HG03457 (cell line): ENCODE data around the gene HPN.
"Not testable (repeated sequence)": the region's sequence is repeated elsewhere in the genome, so short reads cannot be mapped to it uniquely, and the experiment has no call there.

Experiments
- ATAC-seq: cut with Tn5 transposase; IDR thresholded peaks from one replicate; pipeline ENCODE4 v1.9.1; 2021; ENCODE audit warnings: moderate number of reproducible peaks; ENCODE audit not compliant: unreplicated experiment

The HPN gene

DNA sequence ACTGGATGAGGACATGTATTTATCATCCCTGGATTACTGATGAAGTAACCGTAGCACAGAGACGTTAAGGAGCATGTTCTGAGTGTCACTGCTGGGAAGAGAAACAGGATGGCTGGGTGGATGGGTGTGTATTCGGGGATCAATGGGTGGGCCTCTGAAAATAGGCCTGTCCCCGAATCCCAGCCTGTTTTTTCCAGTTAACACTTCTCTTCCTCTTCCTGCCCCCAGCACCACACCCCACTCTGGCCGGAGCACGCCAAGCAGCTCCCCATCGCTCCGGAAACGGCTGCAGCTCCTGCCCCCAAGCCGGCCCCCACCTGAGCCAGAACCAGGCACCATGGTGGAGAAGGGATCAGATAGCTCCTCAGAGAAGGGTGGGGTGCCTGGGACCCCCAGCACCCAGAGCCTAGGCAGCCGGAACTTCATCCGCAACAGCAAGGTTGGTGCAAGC, 32.6 kb upstream of the HPN start:
- no peak for ATAC-seq

DNA sequence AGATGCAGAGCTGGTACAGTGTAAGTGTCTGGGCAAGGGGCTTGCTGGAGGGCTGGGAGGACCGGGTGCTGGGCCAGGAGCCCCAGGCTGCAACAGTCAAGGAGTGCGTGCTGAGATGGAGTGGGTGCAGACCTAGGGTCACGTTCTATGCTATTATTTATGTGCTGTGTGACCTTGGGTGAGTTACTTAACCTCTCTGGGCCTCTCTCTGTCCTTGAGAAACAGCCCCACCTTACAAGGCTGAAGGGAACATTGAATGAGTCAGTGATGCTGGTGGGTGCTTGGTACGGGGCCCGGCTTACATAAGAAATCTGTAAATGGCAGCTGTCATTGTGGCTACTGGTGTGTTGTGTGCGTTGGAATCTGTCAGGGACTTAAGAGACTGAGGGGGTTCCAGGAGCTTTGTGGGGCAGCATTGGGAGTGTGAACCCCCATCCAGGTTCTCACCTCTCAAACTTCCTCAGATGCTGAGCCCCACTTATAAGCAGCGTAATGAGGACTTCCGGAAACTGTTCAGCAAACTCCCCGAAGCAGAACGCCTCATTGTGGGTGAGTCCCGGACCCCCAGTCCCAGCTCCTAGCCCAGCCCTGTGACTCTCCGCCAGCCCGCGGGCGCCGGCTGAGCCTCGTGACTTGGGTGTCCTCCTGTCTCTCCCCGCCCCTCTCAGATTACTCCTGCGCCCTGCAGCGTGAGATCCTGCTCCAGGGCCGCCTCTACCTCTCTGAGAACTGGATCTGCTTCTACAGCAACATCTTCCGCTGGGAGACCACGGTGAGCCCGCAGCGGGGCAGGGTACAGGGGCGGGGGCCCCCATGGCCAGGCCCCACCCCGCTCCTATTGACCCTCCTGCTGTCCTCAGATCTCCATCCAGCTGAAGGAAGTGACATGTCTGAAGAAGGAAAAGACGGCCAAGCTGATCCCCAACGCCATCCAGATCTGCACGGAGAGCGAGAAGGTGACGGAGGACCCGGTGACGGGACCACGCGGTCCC, 31.8 kb upstream of the HPN start:
- no peak for ATAC-seq

DNA sequence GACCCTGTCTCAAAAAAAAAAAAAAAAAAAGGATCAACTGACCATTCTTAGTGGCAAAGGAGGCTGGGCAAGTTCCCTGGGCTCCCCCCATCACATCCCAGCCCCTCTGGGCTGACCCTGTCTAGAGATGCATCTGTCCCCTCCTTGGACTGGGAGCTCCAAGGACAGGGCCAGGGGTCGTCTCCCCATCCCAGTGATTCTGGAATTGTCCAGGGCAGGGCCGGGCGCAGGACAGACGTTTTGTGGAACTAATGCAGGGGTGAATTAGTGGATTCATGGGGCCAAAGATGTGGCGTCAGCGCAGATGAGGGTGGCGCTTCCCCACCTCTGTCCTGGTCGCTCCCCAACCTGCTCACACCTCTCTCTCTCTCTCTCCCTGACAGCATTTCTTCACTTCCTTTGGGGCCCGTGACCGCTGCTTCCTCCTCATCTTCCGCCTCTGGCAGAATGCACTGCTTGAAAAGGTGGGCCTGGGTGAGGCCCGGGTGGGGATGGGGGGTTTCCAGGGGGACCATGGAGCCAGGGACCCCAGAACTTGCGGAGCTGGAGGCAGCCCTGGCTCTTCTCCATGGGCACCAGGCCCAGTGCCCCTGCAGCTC, 30.3 kb upstream of the HPN start:
- ATAC-seq: no peak

DNA sequence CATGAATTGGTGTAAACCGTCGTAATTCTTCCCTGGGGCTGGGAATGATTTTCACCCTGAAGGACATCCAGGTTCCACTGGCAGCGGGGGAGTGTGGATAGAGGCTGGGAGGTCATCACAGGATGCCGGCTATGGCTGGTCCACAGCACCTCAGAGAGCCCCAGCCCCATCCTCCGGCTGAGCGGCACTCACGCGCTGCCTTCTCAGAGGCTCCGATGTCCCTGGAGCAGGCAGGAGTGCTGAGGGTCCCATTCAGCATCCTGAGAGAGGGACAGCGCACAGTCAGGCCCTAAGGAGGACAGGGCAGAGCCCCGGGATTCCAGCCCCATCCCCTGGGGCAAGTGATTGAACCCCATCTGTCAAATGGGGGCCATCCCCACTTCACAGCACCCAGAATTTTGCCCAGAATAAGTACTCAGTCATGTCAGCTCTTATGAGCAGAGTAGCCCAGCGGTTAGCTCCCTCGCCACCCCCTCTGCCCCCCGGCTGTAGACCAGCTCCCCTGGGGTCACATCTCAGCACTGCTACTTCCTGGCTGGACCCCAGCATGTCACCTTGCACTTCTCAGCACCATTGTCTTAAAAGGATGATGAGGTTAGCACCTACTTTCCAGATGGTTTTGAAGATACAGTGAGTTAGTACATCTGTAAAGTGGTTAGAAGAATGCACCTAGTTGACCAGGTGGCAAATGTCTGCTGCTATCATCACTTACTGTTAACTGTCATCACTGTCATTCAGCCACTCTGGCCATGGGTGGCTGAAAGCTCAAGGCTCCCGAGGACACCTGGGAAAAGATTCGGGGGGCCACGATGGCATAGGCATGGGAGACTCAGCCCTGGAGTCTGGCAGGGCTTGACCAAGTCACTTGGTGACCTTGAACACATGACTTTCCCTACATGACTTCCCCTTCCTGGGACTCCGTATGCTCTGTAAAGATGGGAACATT, 29.5 kb upstream of the HPN start:
- ATAC-seq: no peak

DNA sequence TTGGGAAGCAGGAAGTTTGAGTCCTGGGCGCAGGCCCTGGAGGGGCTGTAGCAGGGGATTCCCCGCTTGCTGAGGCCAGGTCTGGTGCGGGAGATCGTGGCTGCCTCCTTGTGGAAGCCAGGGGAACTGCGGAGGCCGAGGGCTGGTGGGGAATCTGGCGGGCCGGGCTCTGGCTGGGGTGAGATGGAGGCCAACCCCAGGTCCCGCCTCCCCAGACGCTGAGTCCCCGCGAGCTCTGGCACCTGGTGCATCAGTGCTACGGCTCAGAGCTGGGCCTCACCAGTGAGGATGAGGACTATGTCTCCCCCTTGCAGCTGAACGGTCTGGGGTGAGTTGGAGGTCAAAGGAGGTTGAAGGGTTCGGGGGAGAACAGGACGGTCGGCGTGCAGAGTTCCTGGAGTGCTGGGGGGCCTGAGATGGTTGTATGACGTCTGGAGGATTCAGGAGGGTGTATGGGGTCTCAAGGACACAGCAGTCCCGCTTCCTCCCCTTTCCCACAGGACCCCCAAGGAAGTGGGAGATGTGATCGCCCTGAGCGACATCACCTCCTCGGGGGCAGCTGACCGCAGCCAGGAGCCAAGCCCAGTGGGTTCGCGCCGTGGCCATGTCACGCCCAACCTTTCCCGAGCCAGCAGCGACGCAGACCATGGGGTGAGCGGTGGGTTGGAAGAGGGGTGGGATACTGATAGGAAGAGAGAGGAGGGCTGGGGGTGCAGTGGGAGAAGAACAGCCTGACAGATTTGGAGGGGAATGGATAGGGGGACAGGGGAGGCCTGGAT, 28.3 kb upstream of the HPN start:
- ATAC-seq: no peak

DNA sequence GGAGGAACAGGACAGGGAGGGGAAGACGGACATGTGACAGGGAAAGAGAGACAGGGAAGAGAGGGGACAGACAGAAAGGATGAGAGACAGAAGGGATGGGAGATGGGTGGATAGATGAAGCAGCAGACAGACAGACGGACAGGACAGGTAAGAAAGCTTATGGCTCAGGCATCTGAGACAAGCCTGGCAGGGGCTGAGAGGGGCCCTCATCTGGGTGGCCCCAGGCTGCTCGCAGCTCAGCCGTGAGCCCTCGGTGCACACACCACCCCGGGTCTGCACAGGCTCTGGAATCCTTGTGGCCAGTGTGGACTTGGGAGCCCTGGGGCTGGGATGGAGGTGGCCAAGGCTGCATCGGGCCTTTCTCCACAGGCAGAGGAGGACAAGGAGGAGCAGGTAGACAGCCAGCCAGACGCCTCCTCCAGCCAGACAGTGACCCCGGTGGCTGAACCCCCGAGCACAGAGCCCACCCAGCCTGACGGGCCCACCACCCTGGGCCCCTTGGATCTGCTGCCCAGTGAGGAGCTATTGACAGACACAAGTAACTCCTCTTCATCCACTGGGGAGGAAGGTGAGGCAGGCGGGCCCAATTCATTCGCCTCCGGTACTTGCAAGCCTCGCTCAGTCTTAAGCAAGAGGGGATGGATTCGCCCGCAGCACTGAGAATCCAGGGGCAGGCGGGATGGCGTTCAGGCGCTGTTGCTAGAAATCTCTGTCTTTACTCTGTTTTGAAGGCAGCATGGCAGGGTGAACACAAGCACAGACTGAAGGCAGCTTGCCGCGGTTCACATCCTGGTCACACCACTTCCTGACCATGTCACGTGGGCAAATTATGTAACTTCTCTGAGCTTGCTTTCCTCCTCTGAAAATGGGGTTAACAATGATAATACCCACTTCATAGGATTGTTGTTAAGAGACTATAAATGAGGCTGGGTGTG, 27.4 kb upstream of the HPN start:
- ATAC-seq: no peak

DNA sequence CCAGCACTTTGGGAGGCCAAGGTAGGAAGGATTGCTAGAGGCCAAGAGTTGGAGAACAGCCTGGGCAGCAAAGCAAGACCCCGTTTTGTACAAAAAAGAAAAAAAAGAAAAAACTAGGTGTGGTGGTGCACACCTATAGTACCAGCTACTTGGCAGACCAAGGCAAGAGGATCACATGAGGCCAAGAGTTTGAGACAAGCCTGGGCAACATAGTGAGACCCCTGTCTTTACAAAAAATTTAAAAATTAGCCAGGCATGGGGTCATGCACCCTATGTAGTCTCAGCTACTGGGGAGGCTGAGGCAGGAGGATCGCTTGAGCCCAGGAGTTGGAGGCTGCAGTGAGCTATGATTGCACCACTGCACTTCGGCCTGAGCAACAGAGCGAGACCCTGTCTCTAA, 26.7 kb upstream of the HPN start:
- ATAC-seq: not testable (repeated sequence)

DNA sequence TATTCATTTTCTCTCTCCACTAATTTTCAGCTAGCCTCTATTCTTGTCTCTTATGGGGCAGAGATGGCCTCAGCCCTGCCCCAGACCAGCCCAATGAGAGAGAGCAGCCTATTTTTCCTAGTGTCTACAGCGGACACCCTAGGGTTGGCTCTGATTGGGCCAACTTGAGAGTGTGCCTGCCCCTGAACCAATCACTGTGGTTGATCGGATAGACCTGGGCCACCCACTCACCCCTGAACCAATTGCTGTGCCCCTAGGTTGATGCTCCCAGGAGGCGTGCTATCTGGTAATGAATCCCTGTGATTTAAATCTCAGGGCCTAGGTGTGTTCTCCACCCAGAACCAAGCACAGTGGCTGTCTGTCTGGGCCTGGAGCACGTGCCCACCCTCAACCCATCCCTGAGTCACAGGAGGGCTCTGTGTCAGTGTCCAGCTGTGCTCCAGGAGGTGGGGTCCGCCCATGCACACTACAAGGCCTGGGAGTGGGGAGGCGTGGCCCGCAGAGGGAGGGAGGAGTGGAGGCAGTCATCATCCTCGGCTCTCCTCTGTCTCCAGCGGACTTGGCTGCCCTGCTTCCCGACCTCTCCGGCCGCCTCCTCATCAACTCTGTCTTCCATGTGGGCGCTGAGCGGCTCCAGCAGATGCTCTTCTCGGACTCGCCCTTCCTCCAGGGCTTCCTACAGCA, 26.1 kb upstream of the HPN start:
- no peak for ATAC-seq

DNA sequence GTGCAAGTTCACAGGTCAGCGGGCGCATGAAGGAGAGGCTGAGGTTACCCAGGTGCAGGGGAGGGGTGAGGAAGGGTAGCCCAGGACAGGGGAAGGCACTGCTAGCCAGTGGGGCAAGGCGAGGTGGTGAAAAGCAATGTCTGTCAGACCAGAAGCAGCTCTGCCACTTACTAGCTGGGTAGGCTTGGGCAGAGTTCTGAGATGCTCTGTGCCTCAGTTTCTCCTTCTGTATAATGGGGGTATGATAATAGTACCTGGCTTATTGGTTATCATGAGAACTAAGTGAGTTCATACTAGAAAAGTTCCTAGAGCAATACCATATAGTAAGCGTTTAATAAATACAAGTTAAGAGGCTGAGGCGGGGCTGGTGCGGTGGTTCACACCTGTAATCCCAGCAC, 25.6 kb upstream of the HPN start:
- no peak for ATAC-seq

DNA sequence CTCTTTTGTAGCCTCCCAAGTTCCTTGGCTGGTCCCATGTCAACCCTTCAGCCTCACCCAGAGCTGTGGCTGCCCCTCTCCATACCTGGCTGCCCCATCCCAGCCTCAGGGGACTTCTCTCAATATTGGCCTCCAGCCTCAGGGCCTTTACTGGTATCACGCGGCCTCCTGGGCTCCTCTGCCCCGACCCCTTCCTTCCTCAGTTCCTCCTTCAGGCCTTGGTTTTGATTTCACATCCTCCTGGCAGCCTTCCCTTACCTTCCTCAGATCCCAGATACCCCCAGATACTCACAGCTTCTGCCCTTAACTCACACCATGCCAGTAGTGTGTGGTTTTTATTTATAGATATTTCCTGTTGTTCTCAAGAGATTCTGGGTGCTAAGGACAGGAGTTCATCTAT, 24.0 kb upstream of the HPN start:
- no peak for ATAC-seq

DNA sequence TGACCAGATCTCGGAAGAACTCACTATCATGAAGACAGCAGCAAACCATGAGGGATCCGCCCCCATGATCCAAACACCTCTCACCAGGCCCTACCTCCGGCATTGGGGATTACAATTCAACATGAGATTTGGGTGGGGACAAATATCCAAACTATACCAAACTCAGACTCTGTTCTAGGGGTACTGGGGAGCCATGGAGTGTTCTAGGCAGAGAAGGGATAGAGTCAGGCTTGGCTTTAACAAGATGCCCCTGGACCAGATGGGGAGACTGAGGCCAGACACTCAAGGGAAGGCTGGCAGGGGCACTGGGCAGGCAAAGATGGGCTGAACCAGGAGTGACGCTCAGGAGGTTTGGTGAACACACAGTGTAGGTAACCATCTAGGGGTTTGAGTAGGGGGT, 23.1 kb upstream of the HPN start:
- ATAC-seq: no peak

DNA sequence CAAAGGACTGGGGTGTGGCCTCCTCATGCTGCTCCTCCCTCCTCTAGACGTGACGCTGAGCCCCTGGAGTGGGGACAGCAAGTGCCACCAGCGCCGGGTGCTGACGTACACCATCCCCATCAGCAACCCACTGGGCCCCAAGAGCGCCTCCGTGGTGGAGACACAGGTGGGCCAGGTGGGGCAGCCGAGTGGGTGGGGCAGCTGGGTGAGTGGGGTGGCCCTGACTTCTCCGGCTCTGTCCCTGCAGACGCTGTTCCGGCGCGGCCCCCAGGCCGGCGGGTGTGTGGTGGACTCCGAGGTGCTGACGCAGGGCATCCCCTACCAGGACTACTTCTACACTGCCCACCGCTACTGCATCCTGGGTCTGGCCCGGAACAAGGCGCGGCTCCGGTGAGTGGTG, 22.4 kb upstream of the HPN start:
- ATAC-seq: no peak

DNA sequence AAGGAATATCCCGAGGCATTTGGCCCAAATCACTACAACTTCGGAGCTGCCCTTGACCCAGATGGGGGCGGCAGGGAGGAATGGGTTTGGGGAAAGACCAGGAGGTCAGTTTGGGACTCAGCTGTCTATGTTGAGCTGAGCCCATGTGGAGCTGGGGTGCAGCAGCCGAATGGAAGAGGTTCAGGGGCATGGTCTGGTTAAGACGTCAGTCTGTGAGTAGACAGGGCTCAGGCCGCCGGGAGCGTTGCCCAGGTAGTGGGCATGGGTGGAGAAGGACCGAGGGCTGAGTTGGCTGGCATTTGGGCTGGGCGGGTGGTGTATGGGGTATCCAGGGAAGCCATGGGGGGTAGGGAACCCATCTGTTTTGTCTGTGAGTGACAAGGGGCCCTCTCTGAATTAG, 20.5 kb upstream of the HPN start:
- ATAC-seq: no peak

DNA sequence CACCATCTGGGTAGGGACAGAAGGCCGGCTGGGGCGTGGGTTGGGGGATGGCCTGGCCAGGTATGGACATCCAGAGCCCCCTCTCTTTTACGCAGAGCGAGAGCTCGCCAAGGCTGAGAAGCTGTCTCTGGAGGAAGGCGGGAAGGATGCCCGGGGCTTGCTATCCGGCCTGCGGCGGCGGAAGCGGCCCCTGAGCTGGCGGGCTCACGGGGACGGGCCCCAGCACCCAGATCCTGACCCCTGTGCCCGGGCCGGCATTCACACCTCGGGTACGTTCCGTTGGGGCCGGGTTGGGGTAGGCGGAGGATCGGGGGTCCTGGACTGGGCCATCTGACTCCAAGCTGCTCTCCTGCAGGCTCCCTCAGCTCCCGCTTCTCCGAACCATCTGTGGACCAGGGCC, 19.9 kb upstream of the HPN start:
- no peak for ATAC-seq

DNA sequence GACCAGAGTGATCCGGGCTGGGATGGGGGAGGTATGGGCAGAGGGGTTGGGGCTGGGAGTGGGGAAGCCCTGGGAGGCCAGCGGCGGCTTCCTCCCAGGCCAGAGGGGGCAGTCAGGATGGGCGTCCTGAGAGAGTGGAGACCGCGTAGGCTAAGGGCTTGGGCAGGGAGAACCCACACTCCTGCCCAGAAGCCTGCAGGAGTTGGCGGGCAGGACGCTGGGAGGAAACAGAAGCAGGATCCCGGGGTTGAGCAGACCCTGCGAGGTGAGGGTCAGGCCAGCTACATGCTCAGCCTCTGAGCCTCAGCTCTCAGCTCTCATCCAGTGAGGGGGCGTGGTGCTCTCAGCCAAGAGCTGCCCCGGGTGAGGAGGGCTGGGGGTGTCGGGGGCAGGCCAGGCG, 19.1 kb upstream of the HPN start:
- ATAC-seq: no peak

DNA sequence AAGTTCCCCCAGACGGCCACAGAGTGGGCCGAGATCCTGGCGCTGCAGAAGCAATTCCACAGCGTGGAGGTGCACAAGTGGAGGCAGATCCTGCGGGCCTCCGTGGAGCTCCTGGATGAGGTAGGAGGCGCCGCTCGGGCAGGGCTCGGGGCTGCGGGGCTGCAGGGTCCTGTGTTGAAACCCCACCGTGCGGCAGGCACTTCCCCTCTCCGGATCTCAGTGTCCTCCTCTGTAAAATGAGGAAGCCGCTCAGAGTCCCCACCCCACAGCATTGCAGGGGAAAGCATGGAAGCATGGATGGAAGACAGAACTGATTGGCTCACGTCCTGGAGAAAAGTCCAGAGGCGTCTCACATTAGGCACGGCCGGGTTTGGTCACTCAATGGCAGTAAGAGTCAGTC, 18.1 kb upstream of the HPN start:
- ATAC-seq: no peak

DNA sequence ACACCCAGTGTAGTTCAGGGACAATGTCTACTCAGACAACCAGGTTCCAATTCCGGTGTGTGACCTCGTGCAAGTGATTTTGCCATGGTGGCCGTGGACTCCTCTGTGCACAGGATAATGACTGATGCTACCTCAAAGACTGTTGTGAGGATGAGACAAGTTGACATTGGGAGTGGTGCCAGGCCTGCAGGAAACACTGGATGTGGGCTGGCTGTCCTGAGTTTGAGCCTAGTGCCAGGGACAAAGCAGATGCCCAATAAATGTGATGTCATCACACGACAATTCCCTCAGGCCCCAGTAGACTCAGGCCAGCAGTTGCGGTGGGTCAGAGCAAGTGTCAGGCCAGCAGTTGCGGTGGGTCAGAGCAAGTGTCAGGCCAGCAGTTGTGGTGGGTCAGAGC, 17.4 kb upstream of the HPN start:
- ATAC-seq: no peak

DNA sequence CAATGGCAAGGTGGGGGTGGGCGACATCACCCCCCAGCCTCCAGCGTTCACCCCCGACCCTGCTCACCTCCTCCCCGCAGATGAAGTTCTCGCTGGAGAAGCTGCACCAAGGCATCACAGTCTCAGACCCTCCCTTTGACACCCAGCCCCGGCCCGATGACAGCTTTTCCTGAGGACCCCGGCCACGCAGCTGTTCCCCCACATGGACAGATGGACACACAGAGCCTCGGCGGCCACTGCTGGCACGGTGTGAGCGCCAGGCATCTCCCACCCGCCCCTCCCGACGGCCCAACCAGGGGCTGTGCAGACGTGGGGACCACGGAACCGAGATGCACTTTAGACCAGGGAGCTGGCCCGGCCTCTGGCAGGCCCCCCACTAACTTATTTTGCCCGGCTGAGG, 15.6 kb upstream of the HPN start:
- no peak for ATAC-seq

DNA sequence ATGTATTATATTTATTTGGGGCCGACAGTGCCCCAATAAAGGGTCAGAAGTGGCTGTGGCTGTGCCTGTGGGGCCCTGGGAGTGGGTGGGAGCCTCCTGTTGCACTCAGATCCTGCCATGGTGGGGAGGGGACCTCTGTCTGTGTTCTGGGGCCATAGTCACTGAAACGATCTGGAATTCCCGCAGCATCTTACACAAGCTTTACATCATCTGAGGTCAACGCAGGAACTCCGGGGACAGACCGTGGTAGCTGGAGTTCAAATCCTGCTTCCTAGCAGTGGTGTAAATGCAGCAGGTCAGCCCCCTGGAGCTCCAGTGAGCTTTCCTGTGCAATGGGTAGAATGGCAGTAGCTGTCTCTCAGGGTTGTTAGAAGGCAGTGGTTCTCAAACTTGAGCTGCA, 15.1 kb upstream of the HPN start:
- no peak for ATAC-seq
